Measurements from ENCODE around the gene ANKS4B. TPM values are rescaled to one million over a fixed set of nuclear protein-coding genes. Genes with fewer than 3 reads are reported as not detected.
"Not testable (repeated sequence)": the region's sequence is repeated elsewhere in the genome, so short reads cannot be mapped to it uniquely, and the experiment has no call there.

The ANKS4B gene
- total RNA-seq, 1 experiment from 2014 or later, result not detected

GRCh38 chr16:21276090-21276489 lies 42.6 kb downstream of the ANKS4B start:
- DNase-seq (ENCODE audit: low read depth, low spot score), result no peak
- in situ Hi-C loops (cut with HindIII; ENCODE audit: low pct_unique_long_range_greater_than_20kb, low sequenced_read_pairs), result no loop called here

- in situ Hi-C loops (cut with HindIII; ENCODE audit: low pct_unique_long_range_greater_than_20kb, low sequenced_read_pairs), result no loop called here
- DNase-seq (ENCODE audit: low read depth, low spot score), result no peak
Observed at GRCh38 chr16:21277045-21277926, 43.8 kb downstream of the ANKS4B start.

GRCh38 chr16:21277927-21278706 lies 44.6 kb downstream of the ANKS4B start, which contains the start of gene CRYM:
Gene CRYM, minus strand, starts transcription at chr16:21278290. Its CDS starts 39 bp downstream, at chr16:21278251.
- in situ Hi-C loops (cut with HindIII; ENCODE audit: low pct_unique_long_range_greater_than_20kb, low sequenced_read_pairs), result no loop called here
- DNase-seq (ENCODE audit: low read depth, low spot score), result peak; percentile 47

- no peak for DNase-seq (ENCODE audit: low read depth, low spot score)
- in situ Hi-C loops (cut with HindIII; ENCODE audit: low pct_unique_long_range_greater_than_20kb, low sequenced_read_pairs), result no loop called here
Observed at GRCh38 chr16:21279501-21279900, 46.0 kb downstream of the ANKS4B start.

DNA sequence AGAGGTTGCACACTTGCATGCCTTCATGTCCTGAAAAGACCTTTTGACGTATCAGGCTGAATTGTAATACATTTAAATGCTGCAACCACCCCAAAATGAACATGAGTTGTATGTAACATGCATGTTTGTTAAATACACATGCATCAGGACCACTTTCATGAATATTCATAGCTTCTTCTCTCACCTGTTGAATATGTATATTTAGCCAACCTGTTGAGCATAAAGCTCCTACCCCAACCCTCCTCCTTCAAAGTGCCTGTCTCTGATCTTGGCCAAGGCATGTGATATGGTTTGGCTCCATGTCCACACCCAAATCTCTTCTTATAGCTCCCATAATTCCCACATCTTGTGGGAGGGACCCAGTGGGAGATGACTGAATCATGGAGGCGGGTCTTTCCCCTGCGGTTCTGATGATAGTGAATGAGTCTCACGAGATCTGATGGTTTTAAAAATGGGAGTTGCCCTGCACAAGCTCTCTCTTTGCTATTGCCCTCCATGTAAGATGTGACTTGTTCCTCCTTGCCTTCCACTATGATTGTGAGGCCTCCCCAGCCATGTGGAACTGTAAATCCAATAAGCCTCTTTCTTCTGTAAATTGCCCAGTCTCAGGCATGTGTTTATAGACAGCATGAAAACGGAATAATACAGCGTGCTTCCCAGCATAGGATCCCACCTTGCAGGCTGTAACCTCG lies 48.3 kb downstream of the ANKS4B start:
- DNase-seq (ENCODE audit: low read depth, low spot score), result peak; percentile 31
- in situ Hi-C loops (cut with HindIII; ENCODE audit: low pct_unique_long_range_greater_than_20kb, low sequenced_read_pairs), result no loop called here

GRCh38 chr16:21283521-21284289 lies 50.2 kb downstream of the ANKS4B start:
- in situ Hi-C loops (cut with HindIII; ENCODE audit: low pct_unique_long_range_greater_than_20kb, low sequenced_read_pairs), result no loop called here
- DNase-seq (ENCODE audit: low read depth, low spot score), result peak; percentile 52

DNA sequence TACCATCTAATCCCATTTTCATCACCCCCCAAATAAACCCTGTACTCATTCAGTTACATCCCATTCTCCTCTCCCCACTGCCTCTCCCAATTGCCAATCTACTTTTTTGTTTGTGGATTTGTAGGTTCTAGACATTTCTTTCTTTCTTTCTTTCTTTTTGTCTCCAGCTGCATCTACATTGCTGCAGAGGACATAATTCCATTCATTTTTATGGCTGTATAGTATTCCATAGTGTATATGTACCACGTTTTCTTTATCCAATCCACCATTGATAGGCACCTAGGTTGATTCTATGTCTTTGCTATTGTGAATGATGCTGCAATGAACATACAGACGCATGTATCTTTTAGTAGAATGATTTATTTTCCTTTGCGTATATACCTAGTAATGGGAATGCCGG lies 50.9 kb downstream of the ANKS4B start:
- no peak for DNase-seq (ENCODE audit: low read depth, low spot score)
- in situ Hi-C loops (cut with HindIII; ENCODE audit: low pct_unique_long_range_greater_than_20kb, low sequenced_read_pairs), result no loop called here

DNA sequence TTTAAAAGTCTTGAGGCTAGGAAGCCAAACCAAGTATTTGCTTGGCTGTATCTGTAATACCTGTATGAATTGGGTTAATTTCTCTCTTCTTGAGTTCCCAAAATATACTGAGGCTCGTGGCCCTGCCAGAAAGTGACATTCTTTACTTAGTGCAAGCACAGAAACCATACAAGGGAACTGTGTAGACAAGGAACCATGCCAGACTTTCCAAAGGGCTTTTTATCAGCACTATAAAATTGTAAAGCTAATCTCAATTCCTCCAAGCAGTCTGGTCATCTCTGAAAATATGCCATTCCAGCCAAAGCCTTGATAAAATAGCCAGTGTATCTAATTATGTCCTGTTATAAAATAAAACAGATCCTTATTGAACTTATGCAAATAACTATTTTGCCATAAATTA lies 51.8 kb downstream of the ANKS4B start:
- DNase-seq (ENCODE audit: low read depth, low spot score), result no peak
- in situ Hi-C loops (cut with HindIII; ENCODE audit: low pct_unique_long_range_greater_than_20kb, low sequenced_read_pairs), result no loop called here

DNA sequence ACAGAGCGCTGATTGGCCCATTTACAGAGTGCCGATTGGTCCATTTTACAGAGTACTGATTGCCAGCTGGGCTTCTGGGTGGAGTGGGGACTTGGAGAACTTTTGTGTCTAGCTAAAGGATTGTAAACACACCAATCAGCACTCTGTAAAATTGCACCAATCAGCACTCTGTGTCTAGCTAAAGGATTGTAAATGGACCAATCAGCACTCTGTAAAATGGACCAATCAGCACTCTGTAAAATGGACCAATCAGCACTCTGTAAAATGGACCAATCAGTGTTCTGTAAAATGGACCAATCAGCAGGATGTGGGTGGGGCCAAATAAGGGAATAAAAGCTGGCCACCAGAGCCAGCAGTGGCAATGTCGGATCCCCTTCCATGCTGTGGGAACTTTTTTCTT lies 56.3 kb downstream of the ANKS4B start:
- in situ Hi-C loops (cut with HindIII; ENCODE audit: low pct_unique_long_range_greater_than_20kb, low sequenced_read_pairs); DNase-seq (ENCODE audit: low read depth, low spot score): not testable (repeated sequence)

- in situ Hi-C loops (cut with HindIII; ENCODE audit: low pct_unique_long_range_greater_than_20kb, low sequenced_read_pairs), result no loop called here
- DNase-seq (ENCODE audit: low read depth, low spot score), result peak; percentile 99
Observed at GRCh38 chr16:21300309-21301167, 67.0 kb downstream of the ANKS4B start.

DNA sequence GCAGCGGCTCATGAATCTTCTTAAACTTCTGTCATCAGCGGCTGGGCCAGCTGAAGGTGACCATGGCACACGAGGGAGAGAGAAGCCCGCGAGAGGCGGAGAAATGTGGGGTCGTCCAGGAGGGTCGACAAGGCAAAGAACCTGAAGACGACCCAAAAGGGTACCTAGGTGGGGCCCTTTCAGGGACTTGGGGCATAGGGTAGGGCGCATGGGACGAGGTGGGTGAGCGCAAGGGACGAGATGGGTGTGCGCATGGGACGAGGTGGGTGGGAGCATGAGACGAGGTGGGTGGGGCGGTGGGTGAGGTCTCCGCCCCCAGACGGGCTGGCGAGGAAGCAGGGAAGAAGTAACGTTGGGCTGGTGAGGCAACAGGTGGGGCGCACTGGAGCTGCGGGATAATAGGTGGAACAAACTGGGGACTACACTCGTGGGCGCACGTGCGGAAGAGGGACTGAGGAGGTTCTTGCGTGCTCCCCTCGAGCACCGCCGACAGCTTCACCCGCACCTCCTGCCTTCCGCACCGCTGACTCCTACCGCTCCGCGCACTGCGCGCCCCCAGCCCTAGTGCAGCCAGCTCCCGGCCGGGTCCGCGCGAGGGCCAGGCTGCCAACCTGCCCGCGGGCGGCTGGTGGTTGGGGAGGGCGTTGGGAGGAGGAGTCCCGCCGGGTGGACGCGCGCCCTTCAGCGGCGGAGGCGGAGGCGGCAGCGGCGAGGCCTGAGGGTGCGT lies 67.8 kb downstream of the ANKS4B start:
- peak; percentile 86 for DNase-seq (ENCODE audit: low read depth, low spot score)
- in situ Hi-C loops (cut with HindIII; ENCODE audit: low pct_unique_long_range_greater_than_20kb, low sequenced_read_pairs), result no loop called here

DNA sequence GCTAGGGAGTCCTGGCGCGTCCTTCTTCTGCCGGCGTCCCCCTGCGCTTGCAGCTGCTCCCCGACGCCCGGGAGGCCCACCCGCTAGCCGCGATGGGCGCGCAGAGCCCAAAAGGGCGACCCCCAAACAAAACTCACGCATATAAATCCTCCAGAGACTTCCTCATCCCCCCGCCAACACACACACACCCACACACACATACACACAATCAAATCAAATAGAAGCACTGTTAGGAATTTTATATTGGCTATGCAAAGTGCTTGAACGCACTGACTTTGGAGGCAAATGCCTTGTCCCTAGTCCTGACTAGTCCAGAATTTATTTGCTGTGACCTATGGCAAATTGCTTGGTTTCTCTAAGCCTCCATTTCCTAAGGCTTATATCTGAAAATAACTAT lies 68.4 kb downstream of the ANKS4B start:
- DNase-seq (ENCODE audit: low read depth, low spot score), result no peak
- in situ Hi-C loops (cut with HindIII; ENCODE audit: low pct_unique_long_range_greater_than_20kb, low sequenced_read_pairs), result no loop called here

GRCh38 chr16:21302454-21302853 lies 69.0 kb downstream of the ANKS4B start:
- in situ Hi-C loops (cut with HindIII; ENCODE audit: low pct_unique_long_range_greater_than_20kb, low sequenced_read_pairs), result no loop called here
- DNase-seq (ENCODE audit: low read depth, low spot score), result peak; percentile 21

DNA sequence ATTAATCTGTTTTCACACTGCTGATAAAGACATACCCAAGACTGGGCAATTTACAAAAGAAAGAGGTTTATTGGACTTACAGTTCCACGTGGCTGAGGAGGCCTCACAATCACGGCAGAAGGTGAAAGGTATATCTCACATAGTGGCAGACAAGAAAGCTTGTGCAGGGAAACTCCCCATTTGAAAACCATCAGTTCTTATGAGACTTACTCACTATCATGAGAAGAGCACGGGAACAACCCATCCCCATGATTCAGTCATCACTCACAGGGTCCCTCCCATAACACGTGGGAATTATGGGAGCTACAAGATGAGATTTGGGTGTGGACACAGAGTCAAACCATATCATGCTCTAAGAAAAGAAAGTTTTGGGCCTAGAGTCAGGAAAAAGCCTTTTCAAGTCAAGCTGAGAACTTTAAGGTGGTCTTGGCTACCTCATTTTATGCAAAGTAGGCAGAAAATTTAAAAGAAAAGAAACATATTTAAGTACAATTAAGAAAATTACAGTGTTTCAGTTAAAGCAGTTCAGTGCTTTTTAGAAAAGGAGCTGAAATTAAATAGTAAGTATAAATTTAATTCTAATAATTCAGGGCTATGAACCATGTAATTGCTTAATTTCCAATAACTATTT lies 69.5 kb downstream of the ANKS4B start:
- in situ Hi-C loops (cut with HindIII; ENCODE audit: low pct_unique_long_range_greater_than_20kb, low sequenced_read_pairs), result no loop called here
- peak; percentile 95 for DNase-seq (ENCODE audit: low read depth, low spot score)

All from SK-MEL-5 (cell line).